SK-N-SH (cell line): Measurements from ENCODE around the gene HEPN1. TPM values are rescaled to one million over a fixed set of nuclear protein-coding genes. Genes with fewer than 3 reads are reported as not detected.
A peak's percentile ranks its signal among the peaks of the same experiment; 100 is the strongest.

Experiments
- CTCF ChIA-PET: fragments of 300-600, 350-600 bp; formaldehyde crosslinking; extraction: SDS; loops from one replicate; lab custom pipeline; 2021; lab: Yijun Ruan, JAX
- POLR2A ChIA-PET: fragments of 350-600 bp; sonication (Branson Sonifier 250); formaldehyde crosslinking; extraction: SDS; loops from one replicate; lab custom pipeline; 2020; ENCODE audit warnings: antibody characterized with exemption, inconsistent platforms; lab: Yijun Ruan, JAX
- DNase-seq: peaks from one replicate; pipeline ENCODE4 v3.0.0; 2012
- H2AFZ ChIP-seq: fragments of 200-600 bp; sonication (generic); 2 replicates; pipeline ENCODE4 v1.8.1; 2016; ENCODE audit warnings: antibody characterized with exemption, mild to moderate bottlenecking, low read depth
- H3F3A ChIP-seq: fragments of 200-600 bp; sonication (generic); replicated peaks from 2 replicates; pipeline ENCODE3; 2016; ENCODE audit warnings: antibody characterized with exemption, mild to moderate bottlenecking; ENCODE audit not compliant: insufficient read depth
- H3K27ac ChIP-seq, 2 experiments: fragments of 200-500 bp in 1 of 2; fragments of 200-600 bp in 1 of 2; sonication (Bioruptor generic) in 1 of 2; sonication (generic), shearing (Covaris generic) in 1 of 2; 2 replicates each; pipeline versions ENCODE4 v1.5.1 to v1.6.1; 2014 to 2016; ENCODE audit warnings: low read depth in 2 of 2, inconsistent platforms in 1 of 2, low read length in 1 of 2, mild to moderate bottlenecking in 1 of 2, mixed read lengths in 1 of 2
- H3K27me3 ChIP-seq: fragments of 200-600 bp; sonication (generic), shearing (Covaris generic); 2 replicates; pipeline ENCODE4 v1.6.1; 2016; ENCODE audit warnings: mixed run types; ENCODE audit not compliant: insufficient read depth
- H3K36me3 ChIP-seq, 2 experiments: fragments of 200-500 bp in 1 of 2; fragments of 200-600 bp in 1 of 2; sonication (Bioruptor generic) in 1 of 2; sonication (generic) in 1 of 2; replicated peaks in 1 of 2; 2 replicates each; pipeline versions ENCODE3 to v1.5.1; 2014 to 2016; ENCODE audit warnings: low read length in 1 of 2, mild to moderate bottlenecking in 1 of 2; ENCODE audit not compliant: insufficient read depth in 2 of 2, control insufficient read depth in 1 of 2
- H3K4me1 ChIP-seq, 2 experiments: fragments of 200-500 bp in 1 of 2; fragments of 200-600 bp in 1 of 2; sonication (Bioruptor generic) in 1 of 2; sonication (generic), shearing (Covaris generic) in 1 of 2; 2 replicates each; pipeline versions ENCODE4 v1.5.1 to v1.6.1; 2014 to 2016; ENCODE audit warnings: low read depth in 1 of 2, low read length in 1 of 2, mixed run types in 1 of 2; ENCODE audit not compliant: insufficient read depth in 2 of 2, control insufficient read depth in 1 of 2
- H3K4me2 ChIP-seq: fragments of 200-600 bp; sonication (generic), shearing (Covaris generic); 2 replicates; pipeline ENCODE4 v1.6.1; 2017; ENCODE audit warnings: mixed run types
- H3K4me3 ChIP-seq, 2 experiments: fragments of 200-500 bp in 1 of 2; fragments of 200-600 bp in 1 of 2; sonication (Bioruptor generic) in 1 of 2; sonication (generic), shearing (Covaris generic) in 1 of 2; 2 replicates each; pipeline versions ENCODE4 v1.5.1 to v1.8.1; 2014 to 2016; ENCODE audit warnings: low read depth in 2 of 2, inconsistent platforms in 1 of 2, low read length in 1 of 2, mild to moderate bottlenecking in 1 of 2, mixed read lengths in 1 of 2, moderate library complexity in 1 of 2
- H3K79me2 ChIP-seq: fragments of 200-600 bp; sonication (generic); 2 replicates; pipeline ENCODE4 v1.8.1; 2017; ENCODE audit warnings: mild to moderate bottlenecking; ENCODE audit not compliant: insufficient read depth
- H3K9ac ChIP-seq: fragments of 200-600 bp; sonication (generic); 2 replicates; pipeline ENCODE4 v1.6.1; 2017; ENCODE audit warnings: mixed run types
- H3K9me2 ChIP-seq: fragments of 200-600 bp; sonication (generic); 2 replicates; pipeline ENCODE4 v1.6.1; 2017; ENCODE audit warnings: mixed run types
- H3K9me3 ChIP-seq: fragments of 200-600 bp; sonication (generic); 2 replicates; pipeline ENCODE4 v1.6.1; 2017; ENCODE audit warnings: mixed run types, mild to moderate bottlenecking, moderate library complexity
- H4K20me1 ChIP-seq: fragments of 200-600 bp; sonication (generic); 2 replicates; pipeline ENCODE4 v1.6.1; 2017; ENCODE audit warnings: mild to moderate bottlenecking, mixed run types; ENCODE audit not compliant: insufficient read depth
- EZH2phosphoT487 ChIP-seq: fragments of 200-600 bp; sonication (generic); IDR thresholded peaks from 2 replicates; pipeline ENCODE4 v1.6.1; 2017; ENCODE audit warnings: low read depth, mixed run types, mild to moderate bottlenecking, antibody characterized with exemption, moderate library complexity, borderline replicate concordance
- FOSL2 ChIP-seq: IDR thresholded peaks from 2 replicates; pipeline ENCODE4 v1.4.0; 2012; ENCODE audit warnings: low read depth, mild to moderate bottlenecking, moderate library complexity, borderline replicate concordance
- FOXJ3 ChIP-seq: sonication (generic); formaldehyde crosslinking; IDR thresholded peaks from 2 replicates; pipeline ENCODE4 v1.5.1; 2020; ENCODE audit warnings: mild to moderate bottlenecking, missing genetic modification reagents
- GABPA ChIP-seq: IDR thresholded peaks from 2 replicates; pipeline ENCODE4 v1.4.0; 2012; ENCODE audit warnings: low read depth, mild to moderate bottlenecking
- GATA2 ChIP-seq: sonication (generic); formaldehyde crosslinking; IDR thresholded peaks from 2 replicates; pipeline ENCODE4 v1.5.0; 2020; ENCODE audit warnings: mild to moderate bottlenecking, missing genetic modification reagents
- IRF3 ChIP-seq: fragments of 150-350 bp; IDR thresholded peaks from 2 replicates; pipeline ENCODE4 v1.6.1; 2016; ENCODE audit warnings: mild to moderate bottlenecking, low read depth, low read length
- JUND ChIP-seq: IDR thresholded peaks from 2 replicates; pipeline ENCODE4 v1.4.0; 2012
- MAX ChIP-seq: IDR thresholded peaks from 2 replicates; pipeline ENCODE4 v1.4.0; 2012; ENCODE audit warnings: low read depth
- MXI1 ChIP-seq: IDR thresholded peaks from 2 replicates; pipeline ENCODE4 v1.6.1; 2012; ENCODE audit warnings: mild to moderate bottlenecking, low read depth, low read length, improper control_type of control experiment
- NRF1 ChIP-seq: IDR thresholded peaks from 2 replicates; pipeline ENCODE4 v1.6.1; 2012; ENCODE audit warnings: low read depth, mild to moderate bottlenecking, low read length
- PBX3 ChIP-seq: IDR thresholded peaks from 2 replicates; pipeline ENCODE4; 2012
- POLR2AphosphoS5 ChIP-seq: IDR thresholded peaks from 2 replicates; pipeline ENCODE4 v1.6.1; 2012; ENCODE audit warnings: low read depth, low read length
- RAD21 ChIP-seq: IDR thresholded peaks from 2 replicates; pipeline ENCODE4 v1.6.1; 2012; ENCODE audit warnings: mild to moderate bottlenecking, low read length
- RCOR1 ChIP-seq: fragments of 150-350 bp; IDR thresholded peaks from 2 replicates; pipeline ENCODE4 v1.6.1; 2017; ENCODE audit warnings: antibody characterized with exemption, low read length
- TAF1 ChIP-seq: IDR thresholded peaks from 2 replicates; pipeline ENCODE4 v1.6.1; 2012; ENCODE audit warnings: low read depth, mild to moderate bottlenecking, low read length, moderate library complexity, borderline replicate concordance
- TCF12 ChIP-seq: IDR thresholded peaks from 2 replicates; pipeline ENCODE4 v1.4.0; 2012
- USF1 ChIP-seq: IDR thresholded peaks from 2 replicates; pipeline ENCODE4 v1.4.0; 2012; ENCODE audit warnings: low read depth, borderline replicate concordance
- ZBTB33 ChIP-seq: IDR thresholded peaks from 2 replicates; pipeline ENCODE4 v1.4.0; 2012; ENCODE audit warnings: low read depth, borderline replicate concordance
- WGBS: methylation state at CpG from one replicate; pipeline ENCODE4 v1.1.6; 2017; ENCODE audit warnings: low lambda C conversion rate; 5-methylcytosine and 5-hydroxymethylcytosine counted together
- polyA plus RNA-seq, 3 experiments: library from polyadenylated mRNA; depleted of rRNA; stranded (reverse); fragments of >200 nt; gene quantifications; 2 replicates each; pipeline ENCODE4 v1.2.3, GENCODE V29; 2012

Gene HEPN1
- polyA plus RNA-seq, 1 of the 3 experiments (the other 2 are of a cell fraction): not detected

GRCh38 chr11:124920870-124921609, 2.0 kb downstream of the HEPN1 start:
- Histone ChIP-seq H3K9me2 (no peaks in the 10 kb centered on the region), H3K27ac (no peak overlapping the region), H2AFZ (peak overlapping the region; percentile 88), H3K9ac (no peak overlapping the region), H4K20me1 (no peaks in the 10 kb centered on the region), H3K9me3 (no peaks in the 10 kb centered on the region), H3F3A (no peaks in the 10 kb centered on the region), H3K4me1 (peaks cover 0 to 3% of the 10 kb centered on the region in 2 experiments; a peak in 1 of 4 replicates), H3K79me2 (no peaks in the 10 kb centered on the region), H3K4me2 (peak overlapping the region; percentile 65), H3K27me3 (no peaks in the 10 kb centered on the region), H3K36me3 (no peaks in the 10 kb centered on the region), H3K4me3 (peak overlapping the region; percentile 26 to 42; a peak in 3 of 4 replicates)
- TF ChIP-seq RCOR1 (no peak), TCF12 (no peak), GATA2 (CRISPR knock-in tag) (no peak), GABPA (peak; percentile 49), POLR2AphosphoS5 (no peak), MXI1 (0 out of 2 replicates have a peak, but pooled peaks have one; percentile 20), RAD21 (no peak), FOSL2 (no peak), FOXJ3 (no peak), IRF3 (no peak), TAF1 (0 out of 2 replicates have a peak, but pooled peaks have one; percentile 13), MAX (peak; percentile 59; the same call in 1 of the 2 replicates), ZBTB33 (no peak), NRF1 (peak; percentile 8; the same call in 1 of the 2 replicates), PBX3 (no peak), USF1 (no peak), JUND (no peak), EZH2phosphoT487 (no peak)
- WGBS: 20% methylated on average over 10 of the region's 82 CpGs
- POLR2A ChIA-PET: interaction anchor here (0.6 to 1.5 kb wide), 2 partner anchors 30 to 45 kb away, joined by 3 to 8 read pairs; no protein-coding TSS in a partner anchor
- peak; percentile 94 for DNase-seq
- CTCF ChIA-PET: interaction anchor here (0.5 to 1.2 kb wide), 4 partner anchors 15 to 150 kb away, joined by 3 to 4 read pairs (median 3); partner anchors contain the start of gene HEPACAM
